Caki2 (cell line): ENCODE measurements around the gene FAHD1. TPM values are rescaled to one million over a fixed set of nuclear protein-coding genes. Genes with fewer than 3 reads are reported as not detected.
A peak's percentile ranks its signal among the peaks of the same experiment; 100 is the strongest.
"Not testable (repeated sequence)": the region's sequence is repeated elsewhere in the genome, so short reads cannot be mapped to it uniquely, and the experiment has no call there.

Source experiments
- DNase-seq: peaks from one replicate; pipeline ENCODE4 v3.0.0-alpha.2; 2015; ENCODE audit warnings: low read depth
- in situ Hi-C: cut with HindIII; loops from 2 replicates; pipeline ENCODE4 v1.10.0; 2016; ENCODE audit warnings: low sequenced_read_pairs, low pct_unique_long_range_greater_than_20kb, mixed read lengths
- total RNA-seq: library from RNA; depleted of rRNA; stranded (reverse); fragments of >200 nt; shearing (Covaris generic); gene quantifications from 2 replicates; pipeline ENCODE4 v1.2.3, GENCODE V29; 2014; ENCODE audit warnings: low replicate concordance; rRNA removed

FAHD1 gene
- total RNA-seq, 1 experiment from 2014 or later = 120 TPM

GRCh38 chr16:1863681-1864460 lies 36.9 kb downstream of the FAHD1 start:
- DNase-seq = peak; percentile 48
- in situ Hi-C loops = loop anchor here (10.0 kb wide), 1 partner anchor 101 kb away; the partner anchor contains the start of genes RNF151 and RPS2

- no peak for DNase-seq
- in situ Hi-C loops = loop anchor here (10.0 kb wide), 1 partner anchor 99 kb away; the partner anchor contains the start of genes RNF151 and RPS2
These were observed 39.1 kb downstream of the FAHD1 start for GRCh38 chr16:1865902-1866690.

DNA sequence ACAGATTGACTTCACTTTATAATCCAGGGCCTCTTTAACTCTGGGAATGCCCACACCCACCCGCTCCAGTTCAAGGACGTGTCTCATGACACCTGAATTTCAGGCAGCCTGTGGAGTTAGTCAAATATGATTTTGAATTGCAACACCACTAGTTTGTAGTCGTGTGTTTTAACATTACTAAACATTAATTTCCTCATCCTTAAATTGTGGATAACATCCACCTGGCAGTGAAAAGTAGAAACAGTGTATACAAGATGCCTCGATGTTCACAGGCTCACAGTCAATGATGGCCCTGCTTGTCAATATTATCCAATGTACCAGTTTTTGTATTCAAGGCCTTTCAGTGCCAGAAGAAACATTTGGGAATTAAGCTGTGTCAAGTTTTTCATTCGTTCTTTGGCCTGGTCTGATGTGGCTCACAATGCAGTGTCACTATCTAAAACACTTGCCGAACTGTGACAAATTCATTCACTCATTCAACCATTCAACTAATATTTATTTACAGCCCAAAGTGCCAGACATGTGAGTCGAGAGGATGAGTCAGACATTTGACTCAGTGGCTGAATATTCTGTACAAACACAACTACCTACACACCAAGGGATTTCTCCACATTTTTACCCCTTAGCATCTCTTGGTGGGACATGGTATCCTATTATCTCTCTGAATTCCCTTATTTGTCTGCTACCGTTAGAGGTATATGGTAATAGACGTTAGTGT lies 43.5 kb downstream of the FAHD1 start:
- peak; percentile 97 for DNase-seq
- in situ Hi-C loops = no loop called here

DNA sequence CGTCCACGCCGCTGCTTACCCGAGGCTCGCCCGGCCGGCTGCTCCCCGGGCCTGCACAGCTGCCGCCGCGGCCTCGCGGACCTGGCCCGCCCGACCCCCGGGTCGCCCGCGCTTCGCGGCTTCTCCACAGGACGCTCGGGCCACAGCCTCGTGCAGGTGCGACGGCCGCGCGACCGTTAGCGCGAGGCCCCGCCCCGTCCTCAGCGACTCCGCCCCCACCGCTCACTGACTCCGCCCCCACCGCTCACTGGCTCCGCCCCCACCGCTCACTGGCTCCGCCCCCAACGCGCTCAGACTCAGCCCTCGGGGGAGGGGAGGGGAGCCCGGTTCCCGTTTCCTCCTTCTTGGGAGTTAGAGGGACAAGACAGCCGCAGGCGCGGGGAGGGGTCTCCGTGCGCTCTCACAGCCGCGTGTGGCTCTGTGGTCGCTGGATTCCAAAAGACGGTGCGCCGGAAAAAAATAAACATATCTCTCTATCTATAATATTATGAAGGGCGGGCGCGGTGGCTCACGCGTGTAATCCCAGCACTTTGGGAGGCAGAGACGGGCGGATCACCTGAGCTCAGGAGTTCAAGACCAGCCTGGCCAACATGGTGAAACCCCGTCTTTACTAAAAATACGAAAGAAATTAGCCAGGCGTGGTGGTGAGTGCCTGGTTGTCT lies 45.1 kb downstream of the FAHD1 start, which contains the start of gene MEIOB:
MEIOB (minus strand) TSS at position 191 of the 662 bp plus-strand sequence. CDS start 3,989 bp downstream, outside the sequence.
- DNase-seq = peak; percentile 85
- in situ Hi-C loops = no loop called here

DNA sequence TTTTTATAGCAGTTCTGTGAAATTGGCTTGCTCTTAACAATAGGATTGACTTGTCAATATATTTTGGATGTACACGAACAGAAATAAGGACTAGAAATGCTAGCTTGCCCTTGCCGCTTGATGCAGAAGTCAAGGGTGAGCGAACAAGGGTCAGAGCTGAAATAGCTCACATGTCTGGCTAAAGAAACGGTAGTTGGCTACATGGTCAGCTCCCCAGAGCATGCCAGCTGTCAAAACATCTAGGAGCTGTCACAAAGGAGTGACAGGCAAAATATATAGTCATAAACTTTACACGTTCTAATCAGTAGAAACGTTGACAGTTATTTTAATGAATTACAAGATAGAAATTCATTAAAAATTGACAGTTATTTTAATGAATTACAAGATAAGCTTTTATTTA lies 47.8 kb downstream of the FAHD1 start:
- in situ Hi-C loops = no loop called here
- peak; percentile 41 for DNase-seq

GRCh38 chr16:1876066-1876465 lies 49.1 kb downstream of the FAHD1 start:
- in situ Hi-C loops, DNase-seq: not testable (repeated sequence)

DNA sequence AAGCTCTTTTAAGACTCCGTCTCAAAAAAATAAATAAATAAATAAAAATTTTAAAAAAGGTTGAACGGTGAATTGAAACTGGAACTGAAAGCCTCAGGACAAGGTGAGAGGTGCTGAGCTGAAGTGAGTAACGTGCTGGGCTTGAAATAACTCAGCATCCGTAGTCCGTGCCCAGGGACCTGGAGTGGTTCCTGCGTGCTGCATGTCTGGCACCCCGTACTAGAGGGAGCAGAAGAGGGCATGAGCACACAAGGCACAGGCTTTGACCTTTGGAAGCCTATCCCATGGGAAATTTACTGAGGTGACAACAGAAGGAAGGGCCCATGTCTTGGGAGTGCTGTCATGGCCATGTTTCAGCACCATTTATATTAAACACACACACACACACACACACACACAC lies 49.5 kb downstream of the FAHD1 start:
- in situ Hi-C loops = no loop called here
- no peak for DNase-seq

GRCh38 chr16:1877089-1877488 lies 50.1 kb downstream of the FAHD1 start:
- DNase-seq = no peak
- in situ Hi-C loops = no loop called here

- in situ Hi-C loops = no loop called here
These were observed 50.8 kb downstream of the FAHD1 start for GRCh38 chr16:1877804-1878203.

DNA sequence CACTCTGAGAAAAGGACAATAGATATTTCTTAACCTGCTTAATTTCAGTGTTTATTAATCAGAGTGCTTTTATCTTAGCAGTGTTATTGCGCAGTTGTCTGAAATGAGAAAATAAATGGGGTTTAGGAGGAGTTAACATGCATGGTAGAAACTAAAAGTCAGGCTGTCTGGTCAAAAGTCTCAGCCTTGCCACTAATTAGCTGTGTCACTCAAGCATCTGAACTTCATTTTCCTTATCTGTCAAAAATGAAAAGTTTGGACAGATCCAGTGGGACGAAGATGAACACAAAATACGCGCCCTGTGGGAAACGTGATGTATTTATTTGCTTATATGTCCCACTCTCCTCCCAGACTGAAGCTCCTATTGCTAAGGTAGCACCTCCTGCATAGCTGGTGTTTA lies 51.2 kb downstream of the FAHD1 start:
- no peak for DNase-seq
- in situ Hi-C loops = no loop called here

More at GRCh38 chr16:1877804-1878203, 50.8 kb downstream of the FAHD1 start:
- DNase-seq = no peak

Other genes starting within 250 kb of the FAHD1 start
- gene IFT140, start 215.1 kb upstream of the FAHD1 start, total RNA-seq = 34.1 and 57.5 TPM in 2 replicates
- 4.1 TPM in 2 replicates for gene CRAMP1, start 214.8 kb upstream of the FAHD1 start, total RNA-seq
- 257 and 290 TPM in 2 replicates for gene JPT2, start 148.9 kb upstream of the FAHD1 start, total RNA-seq
- gene MAPK8IP3, start 121.0 kb upstream of the FAHD1 start, total RNA-seq = 13.8 and 24.5 TPM in 2 replicates
- gene NME3, start 55.7 kb upstream of the FAHD1 start, total RNA-seq = 218 and 272 TPM in 2 replicates
- 3.5 and 8.9 TPM in 2 replicates for gene EME2, start 54.4 kb upstream of the FAHD1 start, total RNA-seq
- 434 and 458 TPM in 2 replicates for gene MRPS34, start 54.1 kb upstream of the FAHD1 start, total RNA-seq
- gene SPSB3, start 44.6 kb upstream of the FAHD1 start, total RNA-seq = 87.3 and 107 TPM in 2 replicates
- 233 and 346 TPM in 2 replicates for gene NUBP2, start 44.2 kb upstream of the FAHD1 start, total RNA-seq
- not detected in 2 replicates for gene IGFALS, start 33.5 kb upstream of the FAHD1 start, total RNA-seq
- 205 and 219 TPM in 2 replicates for gene HAGH, start 381 bp upstream of the FAHD1 start, total RNA-seq
- gene MEIOB, start 45.0 kb downstream of the FAHD1 start, total RNA-seq = 41.4 and 49.6 TPM in 2 replicates
- not detected in 2 replicates for gene HS3ST6, start 91.2 kb downstream of the FAHD1 start, total RNA-seq
- gene MSRB1, start 116.0 kb downstream of the FAHD1 start, total RNA-seq = 275 and 288 TPM in 2 replicates
- not detected in 2 replicates for gene RPL3L, start 127.5 kb downstream of the FAHD1 start, total RNA-seq
- gene NDUFB10, start 132.3 kb downstream of the FAHD1 start, total RNA-seq = 527 and 683 TPM in 2 replicates
- gene RPS2, start 137.6 kb downstream of the FAHD1 start, total RNA-seq = 7,960 and 10,766 TPM in 2 replicates
- gene RNF151, start 139.7 kb downstream of the FAHD1 start, total RNA-seq = not detected in 2 replicates
- gene TBL3, start 144.8 kb downstream of the FAHD1 start, total RNA-seq = 128 and 160 TPM in 2 replicates
- gene NOXO1, start 154.3 kb downstream of the FAHD1 start, total RNA-seq = 0.24 TPM in 1 of 2 replicates, not detected in the other
- 55.9 and 56.8 TPM in 2 replicates for gene GFER, start 157.0 kb downstream of the FAHD1 start, total RNA-seq
- gene SYNGR3, start 162.8 kb downstream of the FAHD1 start, total RNA-seq = 37.8 and 44.9 TPM in 2 replicates
- gene ZNF598, start 182.6 kb downstream of the FAHD1 start, total RNA-seq = 45.0 and 89.3 TPM in 2 replicates
- not detected in 2 replicates for gene NPW, start 192.6 kb downstream of the FAHD1 start, total RNA-seq
- 30.3 and 32.4 TPM in 2 replicates for gene NHERF2, start 199.7 kb downstream of the FAHD1 start, total RNA-seq
- gene NTHL1, start 220.6 kb downstream of the FAHD1 start, total RNA-seq = 129 and 148 TPM in 2 replicates
- 22.3 and 31.5 TPM in 2 replicates for gene TSC2, start 220.8 kb downstream of the FAHD1 start, total RNA-seq